GM12872 (cell line): ENCODE results near the gene ARSA.

Experiments used
- CTCF ChIP-seq: IDR thresholded peaks from 3 replicates; pipeline ENCODE4 v1.5.1; 2011; ENCODE audit warnings: low read depth, mild to moderate bottlenecking, low read length, moderate library complexity; ENCODE audit not compliant: insufficient read depth

ARSA gene

GRCh38 chr22:50620593-50621355 lies 7.2 kb downstream of the ARSA start:
- no peak for TF ChIP-seq CTCF

GRCh38 chr22:50613291-50613981 lies 14.5 kb downstream of the ARSA start:
- TF ChIP-seq CTCF, result no peak

- TF ChIP-seq CTCF, result no peak
Measured at GRCh38 chr22:50612528-50613221, 15.3 kb downstream of the ARSA start.

- no peak for TF ChIP-seq CTCF
Measured at GRCh38 chr22:50612168-50612527, 15.8 kb downstream of the ARSA start.

- TF ChIP-seq CTCF, result no peak
Measured at GRCh38 chr22:50611341-50612060, 16.5 kb downstream of the ARSA start.

GRCh38 chr22:50610581-50610980 lies 17.4 kb downstream of the ARSA start:
- no peak for TF ChIP-seq CTCF

- no peak for TF ChIP-seq CTCF
Measured at GRCh38 chr22:50610041-50610451, 17.9 kb downstream of the ARSA start.
